SK-N-MC (cell line): Measurements from ENCODE around the gene GIMAP1.

Source experiments
- EZH2 ChIP-seq: fragments of 200-600 bp; sonication (generic); IDR thresholded peaks from one replicate; pipeline ENCODE4 v1.6.1; 2017; ENCODE audit warnings: antibody characterized with exemption
- FOXP2 ChIP-seq: optimal IDR thresholded peaks from 2 replicates; pipeline ENCODE3; 2011; ENCODE audit warnings: mild to moderate bottlenecking, moderate library complexity; ENCODE audit not compliant: insufficient read depth; ENCODE audit errors: extremely low read length, control extremely low read depth
- POLR2AphosphoS5 ChIP-seq: IDR thresholded peaks from 2 replicates; pipeline ENCODE4 v1.6.1; 2012; ENCODE audit warnings: mild to moderate bottlenecking, low read depth, low read length, borderline replicate concordance

DNA sequence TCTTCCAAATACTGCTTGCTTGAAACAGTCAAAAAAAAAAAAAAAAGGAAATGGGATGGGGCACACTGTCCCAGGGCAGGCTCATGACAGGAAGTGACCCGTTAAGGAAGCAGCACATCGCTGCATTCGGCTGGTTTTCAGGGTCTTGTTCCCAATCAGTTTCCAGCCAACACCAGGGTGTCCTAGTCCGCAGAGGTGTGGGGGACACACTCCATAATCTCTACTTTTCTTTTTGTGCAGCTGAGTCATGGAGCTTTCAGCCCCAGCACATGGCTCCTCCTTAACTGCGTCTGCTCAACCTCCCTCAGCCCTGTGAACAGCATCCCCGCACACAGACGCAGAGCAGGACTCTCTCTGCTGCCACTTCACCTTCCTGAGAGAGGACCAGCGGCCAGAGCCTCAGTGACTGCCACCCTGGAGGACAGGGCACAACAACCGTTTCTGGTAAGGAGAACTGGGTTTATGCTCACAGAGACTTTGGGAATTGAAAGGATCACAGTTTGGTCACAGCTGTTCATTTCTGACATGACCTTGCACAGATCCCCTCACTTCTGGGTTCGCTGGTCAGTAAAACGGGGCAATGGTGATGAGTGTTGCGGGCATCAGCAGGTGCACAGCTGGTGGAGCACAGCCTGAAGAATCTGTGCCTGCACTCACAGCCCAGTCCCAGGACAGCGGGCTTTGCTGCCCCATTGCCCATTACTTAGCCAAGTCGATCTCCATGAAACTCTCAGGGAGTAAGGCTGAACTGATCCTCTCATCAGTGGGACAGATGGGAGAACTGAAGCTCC, 21.0 kb downstream of the GIMAP1 start, which contains the start of gene GIMAP5:
- TF ChIP-seq POLR2AphosphoS5: no peak
- no peak for TF ChIP-seq EZH2
- no peak for TF ChIP-seq FOXP2
